Neutrophil (primary cell): ENCODE measurements around the gene SH3RF3.
A peak's percentile ranks its signal among the peaks of the same experiment; 100 is the strongest.
"Not testable (repeated sequence)": the region's sequence is repeated elsewhere in the genome, so short reads cannot be mapped to it uniquely, and the experiment has no call there.

Experiments
- H3K27ac ChIP-seq: fragments of 200-600 bp; sonication (generic); 2 replicates; pipeline ENCODE4 v1.5.1; 2016; ENCODE audit warnings: mild to moderate bottlenecking, moderate library complexity
- H3K27me3 ChIP-seq: fragments of 200-600 bp; sonication (generic); 2 replicates; pipeline ENCODE4 v1.6.0; 2016; ENCODE audit warnings: mild to moderate bottlenecking
- H3K36me3 ChIP-seq: fragments of 200-600 bp; sonication (generic); 2 replicates; pipeline ENCODE4 v1.5.1; 2017
- H3K4me1 ChIP-seq, 2 experiments: fragments of 200-600 bp in 1 of 2; sonication (generic) in 1 of 2; 1 replicate in 1 of 2; 2 replicates in 1 of 2; pipeline versions ENCODE4 v1.5.1 to v1.6.1; 2013 to 2016; ENCODE audit warnings: low read depth in 1 of 2, low read length in 1 of 2, mild to moderate bottlenecking in 1 of 2, moderate library complexity in 1 of 2; ENCODE audit not compliant: control insufficient read depth in 1 of 2, insufficient read depth in 1 of 2
- H3K4me3 ChIP-seq, 2 experiments: fragments of 200-600 bp in 1 of 2; sonication (generic) in 1 of 2; 1 replicate in 1 of 2; 2 replicates in 1 of 2; pipeline ENCODE4 v1.5.1; 2013 to 2016; ENCODE audit warnings: low read depth in 1 of 2, low read length in 1 of 2, mild to moderate bottlenecking in 1 of 2, moderate library complexity in 1 of 2
- H3K9me3 ChIP-seq: fragments of 200-600 bp; sonication (generic); 2 replicates; pipeline ENCODE4 v1.5.1; 2016
- TF ChIP-seq, protein P1 (sequence below): fragments of 200-600 bp; sonication (generic); IDR thresholded peaks from 2 replicates; pipeline ENCODE4 v1.5.1; 2016; ENCODE audit warnings: antibody characterized with exemption

SH3RF3 gene

DNA sequence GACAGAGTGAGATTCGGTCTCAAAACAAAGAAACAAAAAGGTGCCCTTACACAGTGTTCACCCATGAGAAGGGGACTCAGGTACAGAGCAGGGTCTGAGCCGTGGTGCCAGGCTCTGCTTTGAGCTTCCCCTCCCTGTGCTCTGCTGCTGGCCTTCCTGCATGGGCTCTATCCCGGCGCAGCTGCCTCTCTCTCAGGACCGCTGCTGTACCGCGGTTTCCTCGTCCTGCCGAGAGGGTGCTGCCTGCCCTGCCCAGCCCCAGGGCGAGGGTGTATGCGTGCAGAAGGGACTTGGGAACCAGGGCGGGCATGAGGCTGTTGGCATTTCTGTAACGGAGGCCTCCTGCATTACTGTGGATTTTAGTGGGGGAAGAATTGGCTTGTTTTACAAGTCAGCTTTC lies 30.1 kb downstream of the SH3RF3 start:
- no peak overlapping the region for H3K4me3 ChIP-seq
- no peaks in the 10 kb centered on the region for H3K36me3 ChIP-seq
- no peaks in the 10 kb centered on the region for H3K27me3 ChIP-seq
- no peak overlapping the region for H3K27ac ChIP-seq
- peaks cover under 1 to 9% of the 10 kb centered on the region in 2 experiments for H3K4me1 ChIP-seq
- TF ChIP-seq, protein P1, sequence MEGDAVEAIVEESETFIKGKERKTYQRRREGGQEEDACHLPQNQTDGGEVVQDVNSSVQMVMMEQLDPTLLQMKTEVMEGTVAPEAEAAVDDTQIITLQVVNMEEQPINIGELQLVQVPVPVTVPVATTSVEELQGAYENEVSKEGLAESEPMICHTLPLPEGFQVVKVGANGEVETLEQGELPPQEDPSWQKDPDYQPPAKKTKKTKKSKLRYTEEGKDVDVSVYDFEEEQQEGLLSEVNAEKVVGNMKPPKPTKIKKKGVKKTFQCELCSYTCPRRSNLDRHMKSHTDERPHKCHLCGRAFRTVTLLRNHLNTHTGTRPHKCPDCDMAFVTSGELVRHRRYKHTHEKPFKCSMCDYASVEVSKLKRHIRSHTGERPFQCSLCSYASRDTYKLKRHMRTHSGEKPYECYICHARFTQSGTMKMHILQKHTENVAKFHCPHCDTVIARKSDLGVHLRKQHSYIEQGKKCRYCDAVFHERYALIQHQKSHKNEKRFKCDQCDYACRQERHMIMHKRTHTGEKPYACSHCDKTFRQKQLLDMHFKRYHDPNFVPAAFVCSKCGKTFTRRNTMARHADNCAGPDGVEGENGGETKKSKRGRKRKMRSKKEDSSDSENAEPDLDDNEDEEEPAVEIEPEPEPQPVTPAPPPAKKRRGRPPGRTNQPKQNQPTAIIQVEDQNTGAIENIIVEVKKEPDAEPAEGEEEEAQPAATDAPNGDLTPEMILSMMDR = no peak
- no peaks in the 10 kb centered on the region for H3K9me3 ChIP-seq

DNA sequence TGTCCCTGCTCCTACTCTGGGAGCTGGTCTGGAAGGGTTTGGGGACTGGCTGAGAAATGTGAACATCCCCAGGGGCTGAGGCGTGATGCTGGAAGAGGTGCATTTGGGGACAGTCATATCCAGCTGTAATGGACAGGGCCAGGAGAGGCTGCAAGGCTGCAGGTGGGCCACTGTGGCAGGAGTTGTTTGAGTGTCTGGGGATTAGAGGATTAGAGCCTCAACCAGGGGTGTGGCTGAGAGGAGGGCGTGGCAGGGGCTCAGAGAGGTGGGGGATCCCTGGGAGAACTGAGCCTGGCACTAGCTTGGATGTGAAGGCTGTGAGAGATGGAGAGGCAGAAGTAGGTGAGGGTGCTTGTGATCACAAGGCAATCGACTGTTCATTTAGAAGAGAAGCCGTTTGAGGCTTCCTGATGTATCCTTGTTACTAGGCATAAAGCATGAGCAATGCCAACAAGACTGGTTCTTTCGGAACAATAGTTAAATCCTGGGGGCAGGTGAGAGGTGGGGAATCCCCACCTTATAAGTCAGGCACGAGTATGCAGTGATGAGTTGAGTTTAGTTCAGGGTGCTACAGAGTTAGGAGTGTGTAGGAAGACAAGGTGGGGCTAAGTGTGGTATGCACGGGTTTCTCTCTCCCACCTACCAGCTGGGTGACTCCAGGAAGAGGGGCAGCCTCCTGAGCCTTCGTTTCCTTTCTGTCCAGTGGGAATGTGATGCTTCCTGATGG lies 31.9 kb downstream of the SH3RF3 start:
- Histone ChIP-seq H3K4me3 (no peak overlapping the region), H3K4me1 (peaks cover 8 to 23% of the 10 kb centered on the region in 2 experiments), H3K9me3 (no peaks in the 10 kb centered on the region), H3K27me3 (no peaks in the 10 kb centered on the region), H3K36me3 (no peaks in the 10 kb centered on the region), H3K27ac (no peak overlapping the region)
- TF ChIP-seq, protein P1 = no peak

DNA sequence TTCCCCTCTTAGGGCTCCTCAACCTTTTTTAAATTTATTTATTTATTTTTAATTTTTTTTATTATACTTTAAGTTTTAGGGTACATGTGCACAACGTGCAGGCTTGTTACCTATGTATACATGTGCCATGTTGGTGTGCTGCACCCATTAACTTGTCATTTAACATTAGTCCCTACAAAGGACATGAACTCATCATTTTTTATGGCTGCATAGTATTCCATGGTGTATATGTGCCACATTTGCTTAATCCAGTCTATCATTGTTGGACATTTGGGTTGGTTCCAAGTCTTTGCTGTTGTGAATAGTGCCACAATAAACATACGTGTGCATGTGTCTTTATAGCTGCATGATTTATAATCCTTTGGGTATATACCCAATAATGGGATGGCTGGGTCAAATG lies 33.4 kb downstream of the SH3RF3 start:
- peaks cover 8 to 23% of the 10 kb centered on the region in 2 experiments for H3K4me1 ChIP-seq
- not testable (repeated sequence) for H3K27ac ChIP-seq, H3K9me3 ChIP-seq, H3K36me3 ChIP-seq, H3K4me3 ChIP-seq, H3K27me3 ChIP-seq

DNA sequence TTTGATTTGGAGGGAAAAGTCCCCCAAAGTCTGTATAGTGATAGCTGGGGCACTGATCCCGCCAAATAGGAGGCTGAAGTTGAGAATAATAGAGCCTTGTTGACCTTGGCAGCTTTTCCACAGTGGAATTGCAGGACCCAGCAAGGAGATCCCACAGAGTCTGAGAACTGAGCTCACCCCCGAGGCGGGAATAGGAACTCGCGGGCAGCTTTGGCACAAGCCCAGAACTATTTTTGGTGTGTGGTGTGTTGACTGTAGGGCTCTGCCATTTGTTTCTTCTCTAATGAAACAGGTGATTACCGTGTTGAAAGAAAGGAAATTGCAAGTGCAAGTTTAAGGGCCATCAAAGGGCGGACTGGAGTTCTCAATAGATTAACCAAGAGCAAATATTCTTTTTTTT lies 34.0 kb downstream of the SH3RF3 start:
- H3K27me3 ChIP-seq = no peaks in the 10 kb centered on the region
- no peak overlapping the region for H3K4me3 ChIP-seq
- TF ChIP-seq, protein P1 = no peak
- H3K9me3 ChIP-seq = no peaks in the 10 kb centered on the region
- H3K27ac ChIP-seq = no peak overlapping the region
- peaks cover 8 to 23% of the 10 kb centered on the region in 2 experiments for H3K4me1 ChIP-seq
- H3K36me3 ChIP-seq = no peaks in the 10 kb centered on the region

DNA sequence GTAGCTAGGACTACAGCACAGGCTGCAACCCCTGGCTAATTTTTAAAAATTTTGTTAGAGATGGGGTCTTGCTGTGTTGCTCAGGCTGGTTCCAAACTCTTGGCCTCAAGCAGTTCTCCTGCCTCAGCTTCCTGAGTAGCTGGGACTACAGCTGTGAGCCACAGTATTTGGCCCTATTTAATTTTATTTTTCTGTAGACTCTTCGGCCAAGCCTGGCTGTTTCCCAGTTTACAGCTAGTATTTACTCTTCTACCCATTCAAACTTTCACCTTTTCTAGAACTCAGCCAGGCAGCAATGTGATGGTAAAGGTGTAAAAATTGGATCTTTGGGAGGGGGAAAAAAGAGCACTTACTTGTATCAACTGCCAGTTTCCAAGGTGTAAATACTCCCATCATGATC lies 35.3 kb downstream of the SH3RF3 start:
- H3K36me3 ChIP-seq = no peaks in the 10 kb centered on the region
- no peaks in the 10 kb centered on the region for H3K9me3 ChIP-seq
- no peak overlapping the region for H3K4me3 ChIP-seq
- H3K4me1 ChIP-seq = peaks cover 8 to 23% of the 10 kb centered on the region in 2 experiments
- H3K27ac ChIP-seq = peak overlapping the region; percentile 71
- TF ChIP-seq, protein P1 = no peak
- no peaks in the 10 kb centered on the region for H3K27me3 ChIP-seq

DNA sequence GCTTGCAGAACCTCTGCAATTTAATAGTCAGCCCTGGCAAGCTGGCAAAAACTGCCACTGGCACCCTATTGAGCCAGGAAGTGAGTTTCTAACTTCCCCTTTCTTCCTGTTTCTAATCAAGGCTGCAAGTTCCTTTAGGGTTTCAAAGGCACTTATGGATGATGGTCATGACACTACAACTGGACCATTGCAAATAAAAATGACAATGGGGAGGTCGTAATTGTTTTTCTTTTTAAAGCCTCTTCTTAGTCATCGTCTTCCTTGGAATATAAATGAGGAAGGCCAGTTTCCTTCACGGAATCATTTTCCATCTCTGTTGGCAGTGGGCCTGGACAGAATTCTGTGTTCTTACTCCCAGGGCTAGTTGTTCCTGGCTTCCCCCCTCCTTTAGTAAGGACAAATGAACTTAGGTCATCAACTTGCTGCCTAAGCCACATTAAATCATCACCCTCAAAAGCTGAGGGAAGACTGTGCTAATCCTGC lies 35.8 kb downstream of the SH3RF3 start:
- TF ChIP-seq, protein P1 = no peak
- peaks cover 8 to 23% of the 10 kb centered on the region in 2 experiments for H3K4me1 ChIP-seq
- no peaks in the 10 kb centered on the region for H3K27me3 ChIP-seq
- H3K4me3 ChIP-seq = no peak overlapping the region
- H3K36me3 ChIP-seq = no peaks in the 10 kb centered on the region
- peak overlapping the region; percentile 71 for H3K27ac ChIP-seq
- H3K9me3 ChIP-seq = no peaks in the 10 kb centered on the region
